HTR-8/SVneo (cell line): Measurements from ENCODE around the gene PRR19.
A peak's percentile ranks its signal among the peaks of the same experiment; 100 is the strongest.
"Not testable (repeated sequence)": the region's sequence is repeated elsewhere in the genome, so short reads cannot be mapped to it uniquely, and the experiment has no call there.

Source experiments
- DNase-seq: peaks from one replicate; pipeline ENCODE4 v3.0.0; 2011; ENCODE audit warnings: low spot score, mixed read lengths; ENCODE audit not compliant: insufficient read length
- FAIRE-seq: peaks from 2 replicates; lab custom pipeline; 2011; peaks lifted over from hg19 to GRCh38; lab: Jason Lieb, UNC

Gene PRR19

GRCh38 chr19:42317535-42317934 is 15.6 kb downstream of the PRR19 start:
- no peak for DNase-seq
- FAIRE-seq, result no peak

GRCh38 chr19:42322305-42322704 is 20.4 kb downstream of the PRR19 start:
- FAIRE-seq, result no peak

GRCh38 chr19:42323473-42323851 is 21.5 kb downstream of the PRR19 start:
- no peak for DNase-seq
- FAIRE-seq, result no peak

More at GRCh38 chr19:42322305-42322704, 20.4 kb downstream of the PRR19 start:
- no peak for DNase-seq

DNA sequence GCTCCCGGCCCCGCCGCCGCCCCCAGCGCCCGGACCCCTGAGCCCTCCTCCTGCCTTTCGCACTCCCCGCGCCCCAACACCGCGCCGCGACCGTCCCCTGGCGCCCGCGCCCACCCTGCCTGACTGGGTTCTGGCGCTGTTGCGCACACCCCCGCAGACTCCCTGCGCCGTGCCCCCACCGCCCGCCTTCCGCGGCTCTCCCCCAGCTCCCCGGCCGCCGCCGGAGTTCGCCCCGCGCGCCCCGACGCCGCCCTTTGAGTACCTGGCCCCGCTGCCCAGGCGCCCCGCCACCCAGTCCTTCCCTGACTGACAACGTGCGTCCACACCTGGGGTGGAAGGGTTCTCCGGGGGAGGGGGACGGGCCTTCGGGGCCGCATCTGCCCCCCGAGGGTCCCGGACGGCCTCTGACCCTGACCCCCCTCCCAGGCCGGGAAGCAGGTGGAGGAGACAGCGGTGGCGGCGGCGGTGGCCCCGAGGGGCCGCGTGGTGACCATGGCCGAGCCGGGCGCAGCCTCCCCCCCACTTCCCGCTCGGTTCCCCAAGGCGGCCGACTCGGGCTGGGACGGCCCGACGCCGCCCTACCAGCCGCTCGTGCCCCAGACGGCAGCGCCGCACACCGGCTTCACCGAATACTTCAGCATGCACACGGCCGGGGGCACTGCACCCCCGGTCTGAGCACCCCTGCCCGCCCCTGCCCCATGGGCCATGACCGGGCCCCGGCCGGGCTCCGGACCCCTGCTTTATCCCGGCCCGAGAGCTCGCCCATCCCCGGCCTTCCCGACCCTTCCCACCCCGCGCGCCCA is 22.1 kb downstream of the PRR19 start:
- FAIRE-seq (no peak), DNase-seq (no peak)

- FAIRE-seq, result no peak
- no peak for DNase-seq
These were observed 22.8 kb downstream of the PRR19 start for GRCh38 chr19:42324655-42325307.

GRCh38 chr19:42325308-42325895 is 23.5 kb downstream of the PRR19 start, which contains the start of gene MEGF8:
TSS of gene MEGF8 (plus strand) at chr19:42325635. CDS start at chr19:42326244, 609 bp downstream.
- peak; percentile 92 for FAIRE-seq
- peak; percentile 99 for DNase-seq

- no peak for DNase-seq
- no peak for FAIRE-seq
These were observed 24.2 kb downstream of the PRR19 start for GRCh38 chr19:42325896-42326771.

DNA sequence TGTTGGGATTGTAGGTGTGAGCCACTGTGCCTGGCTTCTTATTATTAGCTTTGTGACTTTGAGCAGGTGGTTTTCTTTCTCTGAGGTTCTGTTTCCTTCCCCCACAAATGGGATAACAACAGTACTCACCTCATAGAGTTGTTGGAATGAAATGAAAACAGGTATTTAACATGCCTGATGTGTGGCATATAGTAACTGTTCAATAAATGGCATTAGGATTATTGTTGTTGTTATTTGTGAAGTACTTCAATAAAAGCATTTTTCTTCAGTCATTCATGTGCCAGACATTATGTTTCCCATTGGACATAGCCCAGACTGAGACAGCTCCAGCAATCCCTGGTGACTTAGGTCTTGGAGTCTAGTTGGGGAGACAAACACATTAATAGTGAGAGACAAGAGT is 25.0 kb downstream of the PRR19 start:
- FAIRE-seq, result no peak
- no peak for DNase-seq

- DNase-seq, result no peak
- FAIRE-seq, result no peak
These were observed 25.4 kb downstream of the PRR19 start for GRCh38 chr19:42327381-42327780.

DNA sequence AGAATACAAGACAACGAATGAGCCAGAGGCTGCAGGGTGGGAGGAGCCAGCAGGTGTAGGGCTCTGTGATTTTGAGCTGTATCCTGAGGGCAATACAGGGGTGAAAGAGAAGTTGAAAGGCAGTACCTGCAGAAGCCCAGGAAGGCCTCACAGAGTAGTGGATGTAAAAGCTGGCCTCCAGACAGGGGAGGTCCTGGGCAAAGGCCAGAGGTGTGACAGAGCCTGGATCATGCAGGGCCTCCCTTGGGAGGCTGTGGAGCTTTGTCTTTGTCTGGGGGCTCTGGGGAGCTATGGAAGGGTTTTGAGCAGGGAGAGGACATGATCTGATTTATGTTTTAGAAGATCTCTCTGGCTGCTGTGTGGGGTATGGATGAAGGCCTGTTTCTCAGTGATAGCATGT is 26.2 kb downstream of the PRR19 start:
- no peak for DNase-seq
- FAIRE-seq, result no peak

GRCh38 chr19:42328854-42329253 is 26.9 kb downstream of the PRR19 start:
- DNase-seq, result no peak
- no peak for FAIRE-seq

DNA sequence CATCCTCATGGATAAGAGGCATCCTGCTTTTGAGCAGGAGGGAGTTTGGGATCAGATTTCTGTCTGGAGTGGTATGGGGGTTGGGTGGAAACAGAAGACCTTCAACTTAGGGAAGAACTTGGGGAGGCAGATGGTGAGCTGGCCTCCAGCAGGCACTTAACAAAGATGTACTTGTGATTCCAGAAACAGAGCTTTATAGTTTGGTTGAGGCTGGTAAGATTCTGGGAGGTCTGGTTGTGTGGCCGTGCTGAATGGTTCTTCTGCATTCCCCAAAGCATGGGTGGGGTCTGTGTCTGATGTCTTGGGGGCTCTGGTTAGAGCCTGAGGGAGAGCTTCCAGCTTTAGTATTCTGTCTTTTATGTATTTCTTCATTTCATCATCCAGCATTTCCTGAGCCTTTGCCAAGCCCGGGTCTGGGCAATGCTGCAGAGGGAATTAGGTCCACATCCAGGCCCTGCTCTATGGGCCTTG is 28.3 kb downstream of the PRR19 start:
- FAIRE-seq, result no peak
- DNase-seq, result no peak

DNA sequence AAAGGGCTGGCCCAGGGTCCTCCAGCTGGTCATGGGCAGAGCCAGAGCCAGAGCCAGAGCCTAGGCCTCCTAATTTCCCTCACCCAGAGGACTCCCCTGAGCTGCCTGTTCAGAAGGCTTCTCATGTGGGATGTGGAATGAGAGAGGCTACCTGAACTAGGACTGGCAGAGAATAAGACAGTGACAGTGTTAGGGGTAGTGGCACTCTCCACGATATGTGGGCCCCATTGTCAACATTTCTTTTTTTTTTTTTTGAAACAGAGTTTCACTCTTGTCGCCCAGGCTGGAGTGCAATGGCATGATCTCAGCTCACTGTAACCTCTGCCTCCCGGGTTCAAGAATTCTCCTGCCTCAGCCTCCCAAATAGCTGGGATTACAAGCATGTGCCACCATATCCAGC is 29.4 kb downstream of the PRR19 start:
- not testable (repeated sequence) for FAIRE-seq, DNase-seq

GRCh38 chr19:42332059-42332458 is 30.1 kb downstream of the PRR19 start:
- FAIRE-seq, result no peak
- no peak for DNase-seq

- no peak for DNase-seq
- FAIRE-seq, result no peak
These were observed 31.1 kb downstream of the PRR19 start for GRCh38 chr19:42333018-42333417.

DNA sequence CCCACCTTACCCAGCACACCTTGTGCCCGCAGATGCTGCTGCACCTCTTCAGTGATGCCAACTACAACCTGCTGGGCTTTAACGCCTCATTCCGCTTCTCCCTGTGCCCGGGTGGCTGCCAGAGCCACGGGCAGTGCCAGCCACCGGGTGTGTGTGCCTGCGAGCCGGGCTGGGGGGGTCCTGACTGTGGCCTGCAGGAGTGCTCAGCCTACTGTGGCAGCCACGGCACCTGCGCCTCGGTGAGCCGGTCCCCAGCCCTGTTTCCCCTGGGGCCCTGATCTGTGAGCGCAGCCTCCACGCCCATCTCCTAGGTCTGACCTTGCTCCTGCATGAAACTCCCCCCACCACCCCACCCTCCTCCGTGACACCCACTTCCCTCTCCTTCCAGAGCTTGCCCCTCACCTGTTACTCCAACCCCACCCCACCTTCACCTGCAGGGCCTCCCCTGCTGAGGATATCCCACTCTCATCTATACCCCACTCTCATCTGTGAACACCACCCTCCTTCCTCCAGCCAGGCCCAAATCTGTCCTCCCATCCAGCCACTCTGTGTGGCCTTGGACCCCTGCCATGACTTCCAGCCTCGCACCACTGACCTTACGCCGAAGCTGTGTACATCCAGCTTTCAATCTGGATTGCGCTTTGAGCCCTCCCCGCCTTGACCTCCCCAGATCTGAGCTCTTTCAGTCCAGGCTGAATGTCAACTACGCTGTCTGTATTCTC is 32.2 kb downstream of the PRR19 start:
- FAIRE-seq (no peak), DNase-seq (no peak)

GRCh38 chr19:42334697-42335373 is 32.9 kb downstream of the PRR19 start:
- no peak for DNase-seq
- FAIRE-seq, result no peak

GRCh38 chr19:42335374-42335936 is 33.5 kb downstream of the PRR19 start:
- DNase-seq, result no peak
- no peak for FAIRE-seq

DNA sequence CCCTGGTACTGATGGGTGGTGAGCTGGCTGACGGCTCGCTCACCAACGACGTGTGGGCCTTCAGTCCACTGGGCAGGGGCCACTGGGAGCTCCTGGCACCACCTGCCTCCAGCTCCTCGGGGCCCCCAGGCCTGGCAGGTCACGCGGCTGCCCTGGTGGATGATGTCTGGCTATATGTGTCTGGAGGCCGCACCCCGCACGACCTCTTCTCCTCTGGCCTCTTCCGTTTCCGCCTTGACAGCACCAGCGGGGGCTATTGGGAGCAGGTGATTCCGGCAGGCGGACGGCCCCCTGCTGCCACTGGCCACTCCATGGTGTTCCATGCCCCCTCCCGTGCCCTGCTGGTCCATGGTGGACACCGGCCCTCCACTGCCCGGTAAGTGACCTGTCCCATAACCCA is 34.0 kb downstream of the PRR19 start:
- no peak for DNase-seq
- FAIRE-seq, result no peak
